Amniotic epithelial cell (primary cell): ENCODE measurements around the gene TMEM134.
A peak's percentile ranks its signal among the peaks of the same experiment; 100 is the strongest.
"Not testable (repeated sequence)": the region's sequence is repeated elsewhere in the genome, so short reads cannot be mapped to it uniquely, and the experiment has no call there.

Experiments
- DNase-seq: peaks from one replicate; pipeline ENCODE4 v3.0.0-alpha.2; 2010; ENCODE audit warnings: low read depth

Gene TMEM134

GRCh38 chr11:67485873-67486361, 16.9 kb upstream of the TMEM134 start:
- not testable (repeated sequence) for DNase-seq

- DNase-seq: no peak
Observed at GRCh38 chr11:67484847-67485311, 15.8 kb upstream of the TMEM134 start.

- no peak for DNase-seq
Observed at GRCh38 chr11:67483831-67484665, 15.0 kb upstream of the TMEM134 start.

GRCh38 chr11:67482827-67483798, 14.1 kb upstream of the TMEM134 start, which contains the start of gene AIP:
Gene AIP, plus strand, starts transcription at chr11:67483026. Its CDS starts 133 bp downstream, at chr11:67483159.
- DNase-seq: peak; percentile 96

- DNase-seq: no peak
Observed at GRCh38 chr11:67482275-67482826, 13.3 kb upstream of the TMEM134 start.

- DNase-seq: not testable (repeated sequence)
Observed at GRCh38 chr11:67477344-67478050, 8.4 kb upstream of the TMEM134 start.

- DNase-seq: not testable (repeated sequence)
Observed at GRCh38 chr11:67476692-67477091, 7.6 kb upstream of the TMEM134 start.

- DNase-seq: no peak
Observed at GRCh38 chr11:67472882-67473281, 3.8 kb upstream of the TMEM134 start.

- DNase-seq: no peak
Observed at GRCh38 chr11:67470337-67471002, 1.4 kb upstream of the TMEM134 start.

- no peak for DNase-seq
Observed at GRCh38 chr11:67469508-67469811, 409 bp upstream of the TMEM134 start.

GRCh38 chr11:67468456-67468758, 644 bp downstream of the TMEM134 start:
- no peak for DNase-seq

GRCh38 chr11:67468056-67468455, 995 bp downstream of the TMEM134 start:
- no peak for DNase-seq

GRCh38 chr11:67466962-67467771, 1.9 kb downstream of the TMEM134 start:
- DNase-seq: no peak

GRCh38 chr11:67466367-67466766, 2.7 kb downstream of the TMEM134 start:
- no peak for DNase-seq

- DNase-seq: not testable (repeated sequence)
Observed at GRCh38 chr11:67465530-67465929, 3.5 kb downstream of the TMEM134 start.

GRCh38 chr11:67465189-67465510, 3.9 kb downstream of the TMEM134 start:
- DNase-seq: peak; percentile 40

- peak; percentile 78 for DNase-seq
Observed at GRCh38 chr11:67464411-67465188, 4.5 kb downstream of the TMEM134 start.

GRCh38 chr11:67463680-67464410, 5.2 kb downstream of the TMEM134 start:
- DNase-seq: peak; percentile 44

GRCh38 chr11:67463186-67463585, 5.9 kb downstream of the TMEM134 start:
- no peak for DNase-seq
